ENCODE data around the gene MROH2A.
A peak's percentile ranks its signal among the peaks of the same experiment; 100 is the strongest.
"Not testable (repeated sequence)": the region's sequence is repeated elsewhere in the genome, so short reads cannot be mapped to it uniquely, and the experiment has no call there.

Gene MROH2A

GRCh38 chr2:233854241-233854981 is 76.3 kb downstream of the MROH2A start, which contains the start of gene HJURP:
TSS of gene HJURP (minus strand) at chr2:233854535. CDS start at chr2:233854500, 35 bp downstream.
- DNase-seq (ENCODE audit: low spot score) = peak; percentile 100

- DNase-seq (ENCODE audit: low spot score) = no peak
Observed at GRCh38 chr2:233855345-233855744, 77.2 kb downstream of the MROH2A start.

GRCh38 chr2:233856184-233856583 is 78.1 kb downstream of the MROH2A start:
- no peak for DNase-seq (ENCODE audit: low spot score)

GRCh38 chr2:233857511-233858141 is 79.5 kb downstream of the MROH2A start:
- peak; percentile 43 for DNase-seq (ENCODE audit: low spot score)

- DNase-seq (ENCODE audit: low spot score) = no peak
Observed at GRCh38 chr2:233858331-233858730, 80.2 kb downstream of the MROH2A start.

GRCh38 chr2:233862261-233862768 is 84.2 kb downstream of the MROH2A start:
- no peak for DNase-seq (ENCODE audit: low spot score)

- no peak for DNase-seq (ENCODE audit: low spot score)
Observed at GRCh38 chr2:233865838-233866237, 87.7 kb downstream of the MROH2A start.

GRCh38 chr2:233866479-233866878 is 88.3 kb downstream of the MROH2A start:
- no peak for DNase-seq (ENCODE audit: low spot score)

GRCh38 chr2:233867993-233868532 is 89.9 kb downstream of the MROH2A start, which contains the start of gene MSL3B:
TSS of gene MSL3B (minus strand) at chr2:233868386.
- peak; percentile 92 for DNase-seq (ENCODE audit: low spot score)

GRCh38 chr2:233871432-233871831 is 93.3 kb downstream of the MROH2A start:
- DNase-seq (ENCODE audit: low spot score) = no peak

GRCh38 chr2:233872125-233872524 is 94.0 kb downstream of the MROH2A start:
- not testable (repeated sequence) for DNase-seq (ENCODE audit: low spot score)

- DNase-seq (ENCODE audit: low spot score) = no peak
Observed at GRCh38 chr2:233882353-233882752, 104.2 kb downstream of the MROH2A start.
